Stimulated activated CD8-positive, alpha-beta memory T cell treated with anti-CD3 and anti-CD28 coated beads, Interleukin-4, amount 100 ng/mL, for 1 hour (primary cell): Measurements from ENCODE around the gene CCDC87.
"Not testable (repeated sequence)": the region's sequence is repeated elsewhere in the genome, so short reads cannot be mapped to it uniquely, and the experiment has no call there.

ENCODE experiments used
- DNase-seq, 2 donors: peaks; one replicate each; pipeline ENCODE4 v3.0.0-alpha.2; 2020; ENCODE audit warnings: low read depth in 2 of 2, low spot score in 1 of 2

Gene CCDC87, protein sequence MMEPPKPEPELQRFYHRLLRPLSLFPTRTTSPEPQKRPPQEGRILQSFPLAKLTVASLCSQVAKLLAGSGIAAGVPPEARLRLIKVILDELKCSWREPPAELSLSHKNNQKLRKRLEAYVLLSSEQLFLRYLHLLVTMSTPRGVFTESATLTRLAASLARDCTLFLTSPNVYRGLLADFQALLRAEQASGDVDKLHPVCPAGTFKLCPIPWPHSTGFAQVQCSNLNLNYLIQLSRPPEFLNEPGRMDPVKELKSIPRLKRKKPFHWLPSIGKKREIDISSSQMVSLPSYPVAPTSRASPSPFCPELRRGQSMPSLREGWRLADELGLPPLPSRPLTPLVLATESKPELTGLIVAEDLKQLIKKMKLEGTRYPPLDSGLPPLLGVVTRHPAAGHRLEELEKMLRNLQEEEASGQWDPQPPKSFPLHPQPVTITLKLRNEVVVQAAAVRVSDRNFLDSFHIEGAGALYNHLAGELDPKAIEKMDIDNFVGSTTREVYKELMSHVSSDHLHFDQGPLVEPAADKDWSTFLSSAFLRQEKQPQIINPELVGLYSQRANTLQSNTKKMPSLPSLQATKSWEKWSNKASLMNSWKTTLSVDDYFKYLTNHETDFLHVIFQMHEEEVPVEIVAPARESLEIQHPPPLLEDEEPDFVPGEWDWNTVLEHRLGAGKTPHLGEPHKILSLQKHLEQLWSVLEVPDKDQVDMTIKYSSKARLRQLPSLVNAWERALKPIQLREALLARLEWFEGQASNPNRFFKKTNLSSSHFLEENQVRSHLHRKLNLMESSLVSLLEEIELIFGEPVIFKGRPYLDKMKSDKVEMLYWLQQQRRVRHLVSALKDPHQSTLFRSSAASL

DNA sequence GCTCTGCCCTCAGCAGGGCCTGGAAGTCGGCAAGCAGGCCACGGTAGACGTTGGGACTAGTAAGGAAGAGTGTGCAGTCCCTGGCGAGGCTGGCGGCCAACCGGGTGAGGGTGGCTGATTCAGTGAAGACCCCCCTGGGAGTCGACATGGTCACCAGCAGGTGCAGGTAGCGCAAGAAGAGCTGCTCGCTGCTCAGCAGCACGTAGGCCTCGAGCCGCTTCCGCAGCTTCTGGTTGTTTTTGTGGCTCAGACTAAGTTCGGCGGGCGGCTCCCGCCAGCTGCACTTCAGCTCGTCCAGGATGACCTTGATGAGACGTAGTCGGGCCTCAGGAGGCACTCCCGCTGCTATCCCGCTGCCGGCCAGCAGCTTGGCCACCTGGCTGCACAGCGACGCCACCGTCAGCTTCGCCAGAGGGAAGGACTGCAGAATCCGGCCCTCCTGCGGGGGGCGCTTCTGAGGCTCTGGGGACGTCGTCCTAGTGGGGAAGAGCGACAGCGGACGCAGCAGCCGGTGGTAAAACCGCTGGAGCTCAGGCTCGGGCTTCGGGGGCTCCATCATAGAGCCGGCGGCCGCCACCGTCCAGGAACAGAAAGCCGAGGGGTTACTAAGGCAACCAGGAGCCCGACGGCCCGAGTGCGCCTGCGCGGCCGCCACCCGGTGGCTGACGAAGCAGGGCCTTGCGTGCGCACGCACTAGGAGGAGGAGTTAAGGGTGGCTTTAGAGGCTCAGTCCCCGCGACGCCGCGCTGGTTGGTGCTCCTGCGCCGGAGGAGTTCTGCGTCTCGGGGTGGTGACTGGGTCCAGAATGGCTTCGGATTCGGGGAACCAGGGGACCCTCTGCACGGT, at the start of gene CCDC87, which contains the start of gene CCS:
TSS of gene CCDC87 (minus strand) at position 607 of the 846 bp plus-strand sequence. CDS start at position 559, 48 bp downstream.
TSS of gene CCS (plus strand) at position 729 of the 846 bp plus-strand sequence. CDS start at position 806, 77 bp downstream.
- DNase-seq, result peak; percentile 98 to 99

DNA sequence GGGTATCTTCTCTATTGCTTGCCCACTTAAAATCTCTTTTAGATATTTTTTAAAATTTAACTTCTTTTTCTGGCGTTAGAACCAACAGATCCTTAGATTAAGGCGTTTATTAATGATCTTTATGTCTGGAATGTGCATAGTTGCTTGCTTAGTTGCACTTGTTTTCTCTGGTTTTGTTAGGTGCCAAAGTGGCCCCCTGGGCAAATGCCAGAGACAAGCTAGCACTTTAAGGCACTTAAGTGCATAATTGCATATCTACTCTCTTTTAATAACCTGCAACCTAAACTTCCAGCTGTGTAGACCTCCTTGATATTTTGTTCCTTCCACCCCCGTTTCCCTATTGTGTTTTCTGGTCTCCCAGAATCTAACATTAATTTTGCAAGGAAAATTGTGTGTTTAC, 49.0 kb upstream of the CCDC87 start:
- DNase-seq, result no peak

DNA sequence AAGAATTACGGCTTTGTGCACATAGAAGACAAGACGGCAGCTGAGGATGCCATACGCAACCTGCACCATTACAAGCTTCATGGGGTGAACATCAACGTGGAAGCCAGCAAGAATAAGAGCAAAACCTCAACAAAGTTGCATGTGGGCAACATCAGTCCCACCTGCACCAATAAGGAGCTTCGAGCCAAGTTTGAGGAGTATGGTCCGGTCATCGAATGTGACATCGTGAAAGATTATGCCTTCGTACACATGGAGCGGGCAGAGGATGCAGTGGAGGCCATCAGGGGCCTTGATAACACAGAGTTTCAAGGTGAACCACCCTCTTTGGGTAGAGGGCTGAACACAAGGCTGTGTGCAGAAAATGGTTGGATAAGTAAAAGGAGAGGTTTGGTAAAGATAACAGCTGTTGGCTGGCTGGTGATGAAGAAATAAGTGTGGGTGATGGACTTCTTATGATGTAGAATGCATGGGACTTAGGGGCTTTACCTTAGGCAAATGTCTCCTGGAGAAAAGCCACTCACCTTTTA, 47.0 kb upstream of the CCDC87 start:
- not testable (repeated sequence) for DNase-seq

DNA sequence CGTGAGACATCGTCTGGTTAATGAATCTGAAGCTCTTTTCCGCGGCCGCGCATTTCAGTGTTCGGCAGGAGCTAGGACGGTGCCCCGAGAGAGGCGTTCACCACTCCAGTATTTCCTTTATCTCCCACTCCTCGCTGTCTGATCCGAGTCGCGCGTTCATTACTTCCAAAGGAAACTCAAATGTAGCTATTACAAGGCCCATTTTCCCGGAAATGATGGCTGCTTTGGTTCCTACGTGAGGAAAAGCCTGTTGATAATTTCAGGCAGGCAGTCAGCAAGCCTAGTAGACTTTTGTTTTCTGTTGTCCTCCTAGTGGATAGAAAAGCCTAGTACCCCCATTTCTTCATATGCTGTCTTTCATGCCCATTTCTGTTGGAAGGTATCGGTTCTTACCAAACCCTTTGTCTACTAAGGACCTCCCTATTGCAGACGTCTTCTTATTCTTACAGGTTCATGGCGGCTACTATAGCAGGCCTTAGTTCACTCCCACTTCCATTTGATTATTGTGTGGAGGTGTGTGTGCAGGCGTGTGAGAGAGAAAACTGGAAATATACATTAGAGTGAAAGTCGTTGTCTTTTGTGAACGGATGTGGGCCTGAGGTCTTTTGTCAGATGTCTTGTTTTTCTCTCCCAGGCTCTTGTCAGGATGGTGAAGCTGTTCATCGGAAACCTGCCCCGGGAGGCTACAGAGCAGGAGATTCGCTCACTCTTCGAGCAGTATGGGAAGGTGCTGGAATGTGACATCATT, 46.4 kb upstream of the CCDC87 start:
- DNase-seq, result no peak

DNA sequence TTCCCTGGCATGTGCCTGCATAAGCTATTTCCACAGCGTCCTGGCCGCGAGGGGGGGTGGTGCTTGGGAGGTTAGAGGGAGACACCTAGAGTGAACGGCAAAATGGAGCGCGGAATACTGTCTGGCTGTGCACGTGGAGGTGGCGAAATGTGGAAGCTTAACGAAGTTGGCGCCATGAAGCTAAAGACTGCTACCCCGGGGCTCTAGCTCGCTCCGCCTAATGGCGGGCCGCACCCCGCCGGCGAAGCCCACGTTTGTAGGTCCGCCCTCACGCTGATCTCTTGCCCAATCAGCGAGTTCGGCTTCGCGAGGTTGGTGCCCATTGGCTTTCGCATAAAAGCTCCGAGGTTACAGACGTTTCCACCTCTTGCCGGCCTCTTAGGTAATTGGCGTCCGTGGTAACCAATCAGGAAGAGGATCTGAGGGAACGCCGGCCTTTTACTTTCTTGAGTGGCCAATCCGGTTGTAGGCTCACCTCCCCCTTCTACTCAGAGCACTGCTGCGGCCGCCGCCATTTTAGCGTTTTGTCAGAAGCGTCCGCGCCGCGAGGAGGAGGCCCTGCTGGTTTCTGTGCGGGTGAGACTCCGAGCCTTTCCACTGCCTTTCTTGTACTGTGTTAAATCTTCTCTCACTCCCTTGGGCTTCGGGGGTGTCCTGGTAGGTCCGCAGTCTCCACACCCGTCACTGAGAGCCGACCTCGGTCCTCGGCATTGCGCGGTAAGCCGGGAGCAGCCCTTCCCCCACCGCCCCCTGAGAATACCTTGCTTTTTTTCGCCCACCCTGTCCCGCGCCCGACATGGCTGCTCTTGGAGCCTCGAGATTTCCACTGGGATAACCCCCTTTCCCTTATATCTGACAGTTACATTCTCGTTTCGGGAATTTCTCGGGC, 45.6 kb upstream of the CCDC87 start, which contains the start of gene RBM4:
TSS of gene RBM4 (plus strand) at position 527 of the 889 bp plus-strand sequence. CDS start 1,009 bp downstream, outside the sequence.
- DNase-seq, result peak; percentile 87 to 93

DNA sequence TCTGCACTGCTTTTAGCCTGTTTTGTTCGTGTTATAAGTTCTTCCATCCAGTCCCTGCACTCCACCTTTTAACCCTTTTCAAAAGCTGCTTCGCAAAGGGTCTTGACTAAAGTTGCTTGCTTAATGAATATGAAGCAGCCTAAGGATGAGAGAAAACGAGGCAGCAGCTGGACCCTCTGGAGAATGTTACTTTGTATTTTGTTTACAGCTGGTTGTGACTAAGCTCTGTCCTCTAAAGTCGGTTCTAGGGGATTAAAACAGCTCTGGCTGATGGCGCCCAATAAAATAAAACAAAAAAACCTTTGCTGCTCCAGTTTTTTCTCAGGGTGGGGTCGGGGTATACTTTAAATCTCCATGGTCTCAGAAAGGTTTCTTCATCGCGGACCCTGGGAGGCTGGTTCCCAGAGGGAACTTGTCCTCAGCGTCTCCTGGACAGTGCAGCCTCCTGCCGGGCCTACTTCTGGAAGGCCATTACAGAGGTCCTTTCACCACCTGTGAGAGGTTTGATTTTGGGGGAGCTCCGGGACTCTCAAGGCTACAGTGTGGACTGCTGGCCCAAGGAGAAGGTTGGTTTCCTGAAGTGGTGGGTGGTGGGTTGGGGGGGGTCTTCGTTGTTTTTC, 44.8 kb upstream of the CCDC87 start:
- DNase-seq, result no peak

DNA sequence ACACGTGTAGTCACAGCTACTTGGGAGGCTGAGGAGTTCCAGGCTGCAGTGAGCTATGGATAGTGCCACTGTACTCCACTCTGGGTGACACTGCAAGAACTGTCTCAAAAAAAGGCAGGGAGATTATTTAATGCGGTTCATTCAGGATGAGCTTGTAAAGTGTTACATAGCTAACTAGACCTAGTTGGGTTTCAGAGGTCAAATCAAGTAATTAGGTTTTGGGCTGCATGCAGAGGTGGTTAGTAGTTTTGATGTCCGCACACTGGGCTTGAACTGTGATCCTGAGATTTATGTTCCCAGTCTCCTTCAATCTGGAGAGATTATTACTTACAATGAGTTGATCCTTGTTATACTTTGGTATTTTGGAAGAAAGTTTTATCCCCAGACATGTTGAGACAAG, 43.5 kb upstream of the CCDC87 start:
- no peak for DNase-seq

DNA sequence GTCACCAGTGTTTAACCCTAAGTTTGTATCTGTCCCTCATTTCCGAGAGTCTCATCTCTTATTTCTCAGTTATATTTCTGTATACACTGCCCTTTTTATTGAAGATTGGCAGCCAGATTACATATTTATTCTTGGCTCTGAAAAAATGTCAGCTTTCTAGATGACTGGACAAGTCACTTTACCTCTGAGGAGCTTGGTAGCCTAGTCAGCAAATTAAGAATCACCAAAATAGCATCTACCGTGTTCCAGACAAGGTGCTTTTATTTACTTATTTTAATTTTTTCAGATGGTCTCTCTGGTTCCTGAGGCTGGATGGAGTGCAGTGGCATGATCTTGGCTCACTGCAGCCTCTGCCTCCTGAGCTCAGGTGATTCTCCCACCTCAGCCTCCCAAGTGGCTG, 40.1 kb upstream of the CCDC87 start:
- DNase-seq, result no peak

DNA sequence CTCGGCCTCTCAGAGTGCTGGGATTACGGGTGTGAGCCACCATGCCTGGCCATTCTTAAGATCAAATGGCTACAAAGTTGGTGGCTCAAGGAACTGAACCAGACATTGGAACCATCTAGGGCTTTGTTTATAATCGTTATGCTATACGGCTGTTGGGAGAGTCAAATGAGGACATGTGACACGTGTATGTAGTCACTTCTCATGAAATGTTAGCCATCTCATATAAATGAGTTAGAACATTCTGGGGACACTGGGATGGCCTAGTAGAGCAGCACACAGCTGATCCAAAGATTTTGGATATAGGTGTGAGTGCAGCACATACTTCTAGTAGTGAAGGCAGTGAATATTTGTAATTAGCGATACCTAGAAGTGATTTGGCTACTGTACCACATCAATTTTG, 39.0 kb upstream of the CCDC87 start:
- no peak for DNase-seq

DNA sequence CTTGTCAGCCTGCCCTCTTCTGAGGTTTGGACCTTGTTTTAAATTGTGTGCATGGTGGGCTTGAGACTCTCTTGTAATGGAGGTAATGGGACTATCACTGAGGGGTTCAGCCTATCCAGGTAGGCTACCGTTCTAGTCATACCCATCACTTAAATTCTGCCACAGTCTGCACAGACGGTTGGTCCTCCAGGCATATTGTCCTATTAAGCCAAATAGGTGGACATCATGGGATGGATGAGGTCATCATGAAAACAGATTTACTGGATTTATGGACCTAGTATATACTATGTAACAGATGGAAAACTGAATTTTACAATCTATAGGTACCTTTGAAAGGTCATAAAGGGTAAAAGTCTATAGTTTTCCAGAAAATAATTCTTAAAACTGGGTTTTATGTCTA, 36.5 kb upstream of the CCDC87 start:
- no peak for DNase-seq

DNA sequence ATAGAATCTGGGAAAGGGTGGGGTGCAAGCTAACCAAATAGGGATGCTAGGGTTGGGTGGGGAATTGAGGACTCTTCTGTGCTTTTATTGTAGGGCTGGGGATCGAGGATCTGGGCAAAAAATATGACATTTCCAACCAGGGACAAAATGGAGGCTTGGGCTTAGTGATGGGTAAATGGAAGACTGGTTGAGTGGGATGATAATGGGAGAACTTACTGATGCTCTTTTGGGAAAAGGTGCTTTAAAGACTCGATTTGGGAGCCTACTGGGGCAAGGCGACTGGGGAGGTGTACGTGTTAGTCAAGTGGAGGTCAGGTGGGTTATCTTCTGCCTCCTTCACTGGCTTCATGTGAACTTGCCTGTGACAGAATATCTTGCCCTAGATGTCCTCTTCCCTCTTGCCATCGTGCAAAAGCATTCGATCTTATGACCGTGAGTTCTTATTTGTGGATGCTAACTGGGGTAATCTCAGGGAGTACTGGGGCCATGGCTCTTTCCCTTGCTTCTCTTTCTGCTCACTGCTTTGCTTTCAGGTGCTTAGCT, 35.3 kb upstream of the CCDC87 start:
- DNase-seq, result no peak

DNA sequence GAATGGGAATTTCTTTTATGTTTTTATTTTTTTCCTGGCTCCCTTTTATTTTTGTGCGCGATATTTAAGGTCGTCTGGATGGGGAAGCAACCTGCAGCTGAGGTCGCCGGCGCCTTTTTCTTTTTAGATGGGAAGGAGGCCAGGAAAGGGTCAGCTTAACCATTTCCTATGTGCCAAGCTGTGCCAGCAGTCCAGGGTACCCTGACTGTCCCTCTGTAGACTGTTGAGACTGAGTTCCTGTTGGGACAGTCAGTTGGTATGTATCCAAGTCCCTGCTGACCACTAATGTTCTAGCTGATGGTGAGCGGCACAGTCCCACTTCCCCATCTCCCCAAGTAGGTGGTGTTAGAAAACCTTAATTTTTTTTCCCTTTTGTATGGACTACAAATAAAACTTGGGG, 34.1 kb upstream of the CCDC87 start:
- no peak for DNase-seq

DNA sequence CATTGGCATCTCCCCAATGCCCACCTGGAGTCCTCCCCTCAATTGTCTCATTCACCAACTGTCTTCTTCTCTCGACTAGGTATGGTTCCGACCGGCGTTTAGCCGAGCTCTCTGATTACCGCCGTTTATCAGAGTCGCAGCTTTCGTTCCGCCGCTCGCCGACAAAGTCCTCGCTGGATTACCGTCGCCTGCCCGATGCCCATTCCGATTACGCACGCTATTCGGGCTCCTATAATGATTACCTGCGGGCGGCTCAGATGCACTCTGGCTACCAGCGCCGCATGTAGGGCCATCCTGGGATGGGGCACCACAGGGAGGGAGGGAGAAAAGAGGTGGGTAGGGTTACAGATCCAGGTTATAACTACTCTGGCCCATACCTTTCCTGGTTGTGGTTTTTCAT, 33.5 kb upstream of the CCDC87 start:
- no peak for DNase-seq

DNA sequence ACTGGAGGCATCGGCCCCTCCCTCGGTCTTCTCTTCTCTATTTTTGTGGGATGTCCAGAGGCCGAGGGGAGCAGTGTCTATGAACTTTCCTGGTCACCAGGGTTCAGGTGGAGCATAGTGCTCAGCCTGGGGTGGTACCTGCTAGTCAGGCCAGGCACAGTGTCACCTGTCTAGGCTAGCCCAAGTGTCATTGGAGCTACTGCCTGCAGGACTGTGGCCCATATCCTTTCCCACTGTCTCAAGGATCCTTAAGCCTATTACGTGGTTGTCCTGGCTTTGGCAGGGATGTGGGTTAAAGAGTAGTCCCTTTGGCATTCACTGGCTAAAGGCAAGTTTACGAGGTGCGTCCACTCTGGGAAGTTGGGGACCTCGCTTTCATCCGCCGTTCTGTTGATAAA, 32.9 kb upstream of the CCDC87 start:
- DNase-seq, result no peak

DNA sequence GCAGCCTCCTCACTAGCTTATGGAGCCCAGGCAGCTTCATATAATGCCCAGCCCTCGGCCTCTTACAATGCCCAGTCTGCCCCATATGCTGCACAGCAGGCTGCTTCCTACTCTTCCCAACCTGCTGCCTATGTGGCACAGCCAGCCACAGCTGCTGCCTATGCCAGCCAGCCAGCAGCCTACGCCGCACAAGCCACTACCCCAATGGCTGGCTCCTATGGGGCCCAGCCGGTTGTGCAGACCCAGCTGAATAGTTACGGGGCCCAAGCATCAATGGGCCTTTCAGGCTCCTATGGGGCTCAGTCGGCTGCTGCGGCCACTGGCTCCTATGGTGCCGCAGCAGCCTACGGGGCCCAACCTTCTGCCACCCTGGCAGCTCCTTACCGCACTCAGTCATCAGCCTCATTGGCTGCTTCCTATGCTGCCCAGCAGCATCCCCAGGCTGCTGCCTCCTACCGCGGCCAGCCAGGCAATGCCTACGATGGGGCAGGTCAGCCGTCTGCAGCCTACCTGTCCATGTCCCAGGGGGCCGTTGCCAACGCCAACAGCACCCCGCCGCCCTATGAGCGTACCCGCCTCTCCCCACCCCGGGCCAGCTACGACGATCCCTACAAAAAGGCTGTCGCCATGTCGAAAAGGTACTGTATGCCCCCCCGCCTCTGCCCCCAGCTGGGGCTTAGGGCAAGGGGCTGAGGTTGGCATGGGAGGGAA, 32.3 kb upstream of the CCDC87 start:
- DNase-seq, result no peak

DNA sequence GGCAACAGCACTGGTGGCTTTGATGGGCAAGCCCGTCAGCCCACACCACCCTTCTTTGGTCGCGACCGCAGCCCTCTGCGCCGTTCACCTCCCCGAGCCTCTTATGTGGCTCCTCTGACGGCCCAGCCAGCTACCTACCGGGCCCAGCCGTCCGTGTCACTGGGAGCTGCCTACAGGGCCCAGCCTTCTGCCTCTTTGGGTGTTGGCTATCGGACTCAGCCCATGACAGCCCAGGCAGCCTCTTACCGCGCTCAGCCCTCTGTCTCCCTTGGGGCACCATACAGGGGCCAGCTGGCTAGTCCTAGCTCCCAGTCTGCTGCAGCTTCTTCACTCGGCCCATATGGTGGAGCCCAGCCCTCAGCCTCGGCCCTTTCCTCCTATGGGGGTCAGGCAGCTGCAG, 31.6 kb upstream of the CCDC87 start:
- no peak for DNase-seq

DNA sequence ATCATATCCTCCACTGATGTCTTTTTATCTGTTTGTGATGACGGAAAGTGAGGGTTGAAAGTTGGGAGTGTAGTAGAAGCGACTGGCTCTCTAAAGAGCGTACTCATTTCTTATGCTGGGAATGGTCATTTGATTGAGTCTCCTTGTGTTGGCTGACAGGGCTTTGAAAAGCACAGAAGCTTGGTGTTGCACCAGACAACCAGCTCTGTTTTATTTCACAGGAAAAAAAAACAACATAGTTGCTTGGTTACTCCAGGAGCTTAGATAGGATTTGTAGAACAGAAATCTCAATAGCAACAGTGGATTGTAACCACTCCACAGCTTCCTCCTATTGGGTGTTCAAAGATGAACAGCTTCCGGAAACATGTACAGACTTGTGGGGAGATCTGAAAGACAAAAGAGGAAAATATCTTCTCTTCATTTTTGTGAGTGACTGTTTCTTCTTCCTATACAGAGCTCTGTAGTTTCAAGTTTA, 26.3 kb upstream of the CCDC87 start:
- no peak for DNase-seq
